K562 (cell line): ENCODE data around the gene RREB1.

Experiments
- RB1 ChIP-seq: fragments of 450-650 bp; IDR thresholded peaks from 2 replicates; pipeline ENCODE4 v1.6.1; 2017; ENCODE audit warnings: low read depth, mild to moderate bottlenecking
- RFX1 ChIP-seq: fragments of 450-650 bp; IDR thresholded peaks from 2 replicates; pipeline ENCODE4 v1.6.1; 2016; ENCODE audit warnings: mild to moderate bottlenecking, moderate library complexity
- SNRNP70 ChIP-seq: fragments of 200-400 bp; formaldehyde crosslinking; optimal IDR thresholded peaks from 2 replicates; pipeline ENCODE3; 2017; ENCODE audit warnings: low read depth, low read length
- ZNF311 ChIP-seq: fragments of 250-450 bp; sonication (Bioruptor Pico); IDR thresholded peaks from 2 replicates; pipeline ENCODE4 v1.4.0; 2020; ENCODE audit warnings: mild to moderate bottlenecking, moderate library complexity
- ZNF384 ChIP-seq: IDR thresholded peaks from 2 replicates; pipeline ENCODE4 v1.6.1; 2012; ENCODE audit warnings: low read depth, low read length, improper control_type of control experiment
- TF ChIP-seq, protein P1 (sequence below), 3 experiments: IDR thresholded peaks in 2 of 3; conservative IDR thresholded peaks in 1 of 3; 2 replicates each; pipeline ENCODE4 v1.5.1; 2011 to 2012; ENCODE audit warnings: low read length in 3 of 3, mild to moderate bottlenecking in 3 of 3, control low read depth in 2 of 3, improper control_type of control experiment in 1 of 3, inconsistent platforms in 1 of 3, low read depth in 1 of 3, mixed read lengths in 1 of 3, moderate library complexity in 1 of 3; ENCODE audit not compliant: insufficient read depth in 2 of 3
- TF ChIP-seq, protein P2 (sequence below): fragments of 450-650 bp; IDR thresholded peaks from 2 replicates; pipeline ENCODE4 v1.6.1; 2016
- TF ChIP-seq, protein P3 (sequence below): sonication (generic); formaldehyde crosslinking; IDR thresholded peaks from 2 replicates; pipeline ENCODE4 v1.8.0; 2022; ENCODE audit warnings: mild to moderate bottlenecking, low read depth, missing genetic modification reagents
- TF ChIP-seq, protein P4 (sequence below): fragments of 450-650 bp; conservative IDR thresholded peaks from 2 replicates; pipeline ENCODE4 v1.6.1; 2016; ENCODE audit warnings: missing genetic modification characterization, low read depth, mild to moderate bottlenecking, missing compliant biosample characterization, moderate library complexity
- TF ChIP-seq, protein P5 (sequence below): sonication (generic); formaldehyde crosslinking; IDR thresholded peaks from 2 replicates; pipeline ENCODE4 v1.5.0; 2020; ENCODE audit warnings: missing genetic modification reagents

DNA sequence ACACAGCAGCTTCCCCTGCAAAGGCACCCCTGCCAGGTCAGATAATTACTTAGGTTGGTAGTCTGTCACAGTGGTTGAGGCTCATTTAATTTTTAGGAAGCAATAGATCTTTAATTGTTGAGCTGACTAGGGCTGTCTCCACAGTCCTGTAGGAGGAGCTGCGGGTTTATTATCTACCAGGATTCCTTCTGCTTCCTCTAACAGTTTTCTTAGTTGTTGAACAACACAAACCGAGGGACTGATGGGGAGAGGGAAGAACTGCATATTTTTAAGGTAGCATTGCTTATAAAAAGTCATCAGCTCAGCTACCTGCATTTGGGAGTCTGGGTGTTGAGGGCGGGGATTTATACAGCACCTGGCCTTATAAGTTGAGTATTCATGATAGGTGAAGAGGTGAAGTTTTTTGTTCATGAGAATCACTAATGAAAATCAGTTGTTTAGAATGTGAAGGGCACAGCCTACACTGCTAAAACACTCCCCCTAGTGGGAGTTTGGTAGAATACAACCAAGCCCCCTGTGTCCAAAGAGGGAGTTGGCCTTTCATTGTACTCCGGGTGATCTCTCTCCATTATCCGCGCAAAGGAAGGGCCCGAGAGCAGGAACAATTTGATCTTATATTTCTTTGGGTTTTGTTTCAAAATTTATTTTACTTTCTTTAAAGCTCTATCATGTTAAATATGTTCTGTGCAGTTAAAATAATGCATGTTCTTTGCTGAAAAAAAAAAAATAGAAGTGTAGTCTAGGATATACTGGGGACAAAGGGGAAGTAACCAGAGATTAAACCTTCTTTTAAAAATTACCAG, 135.6 kb downstream of the RREB1 start:
- TF ChIP-seq, protein P1, sequence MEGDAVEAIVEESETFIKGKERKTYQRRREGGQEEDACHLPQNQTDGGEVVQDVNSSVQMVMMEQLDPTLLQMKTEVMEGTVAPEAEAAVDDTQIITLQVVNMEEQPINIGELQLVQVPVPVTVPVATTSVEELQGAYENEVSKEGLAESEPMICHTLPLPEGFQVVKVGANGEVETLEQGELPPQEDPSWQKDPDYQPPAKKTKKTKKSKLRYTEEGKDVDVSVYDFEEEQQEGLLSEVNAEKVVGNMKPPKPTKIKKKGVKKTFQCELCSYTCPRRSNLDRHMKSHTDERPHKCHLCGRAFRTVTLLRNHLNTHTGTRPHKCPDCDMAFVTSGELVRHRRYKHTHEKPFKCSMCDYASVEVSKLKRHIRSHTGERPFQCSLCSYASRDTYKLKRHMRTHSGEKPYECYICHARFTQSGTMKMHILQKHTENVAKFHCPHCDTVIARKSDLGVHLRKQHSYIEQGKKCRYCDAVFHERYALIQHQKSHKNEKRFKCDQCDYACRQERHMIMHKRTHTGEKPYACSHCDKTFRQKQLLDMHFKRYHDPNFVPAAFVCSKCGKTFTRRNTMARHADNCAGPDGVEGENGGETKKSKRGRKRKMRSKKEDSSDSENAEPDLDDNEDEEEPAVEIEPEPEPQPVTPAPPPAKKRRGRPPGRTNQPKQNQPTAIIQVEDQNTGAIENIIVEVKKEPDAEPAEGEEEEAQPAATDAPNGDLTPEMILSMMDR (IDR thresholded peaks at IDR 0.05 in 2 of 3, conservative IDR thresholded peaks at IDR 0.05 in 1 of 3; ENCODE audit: insufficient read depth in 2 of 3, low read depth in 1 of 3, low read length in 3 of 3), result peak; percentile 91 to 94 (median 93)
- TF ChIP-seq RFX1, result no peak
- TF ChIP-seq SNRNP70, result no peak
- peak; percentile 42; the same call in 1 of the 2 replicates for TF ChIP-seq RB1
- no peak for TF ChIP-seq ZNF311 (CRISPR knock-in tag)
- TF ChIP-seq, protein P2, sequence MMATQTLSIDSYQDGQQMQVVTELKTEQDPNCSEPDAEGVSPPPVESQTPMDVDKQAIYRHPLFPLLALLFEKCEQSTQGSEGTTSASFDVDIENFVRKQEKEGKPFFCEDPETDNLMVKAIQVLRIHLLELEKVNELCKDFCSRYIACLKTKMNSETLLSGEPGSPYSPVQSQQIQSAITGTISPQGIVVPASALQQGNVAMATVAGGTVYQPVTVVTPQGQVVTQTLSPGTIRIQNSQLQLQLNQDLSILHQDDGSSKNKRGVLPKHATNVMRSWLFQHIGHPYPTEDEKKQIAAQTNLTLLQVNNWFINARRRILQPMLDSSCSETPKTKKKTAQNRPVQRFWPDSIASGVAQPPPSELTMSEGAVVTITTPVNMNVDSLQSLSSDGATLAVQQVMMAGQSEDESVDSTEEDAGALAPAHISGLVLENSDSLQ, result no peak
- no peak for TF ChIP-seq ZNF384
- TF ChIP-seq, protein P3, sequence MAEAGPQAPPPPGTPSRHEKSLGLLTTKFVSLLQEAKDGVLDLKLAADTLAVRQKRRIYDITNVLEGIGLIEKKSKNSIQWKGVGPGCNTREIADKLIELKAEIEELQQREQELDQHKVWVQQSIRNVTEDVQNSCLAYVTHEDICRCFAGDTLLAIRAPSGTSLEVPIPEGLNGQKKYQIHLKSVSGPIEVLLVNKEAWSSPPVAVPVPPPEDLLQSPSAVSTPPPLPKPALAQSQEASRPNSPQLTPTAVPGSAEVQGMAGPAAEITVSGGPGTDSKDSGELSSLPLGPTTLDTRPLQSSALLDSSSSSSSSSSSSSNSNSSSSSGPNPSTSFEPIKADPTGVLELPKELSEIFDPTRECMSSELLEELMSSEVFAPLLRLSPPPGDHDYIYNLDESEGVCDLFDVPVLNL (CRISPR knock-in tag), result no peak
- TF ChIP-seq, protein P4, sequence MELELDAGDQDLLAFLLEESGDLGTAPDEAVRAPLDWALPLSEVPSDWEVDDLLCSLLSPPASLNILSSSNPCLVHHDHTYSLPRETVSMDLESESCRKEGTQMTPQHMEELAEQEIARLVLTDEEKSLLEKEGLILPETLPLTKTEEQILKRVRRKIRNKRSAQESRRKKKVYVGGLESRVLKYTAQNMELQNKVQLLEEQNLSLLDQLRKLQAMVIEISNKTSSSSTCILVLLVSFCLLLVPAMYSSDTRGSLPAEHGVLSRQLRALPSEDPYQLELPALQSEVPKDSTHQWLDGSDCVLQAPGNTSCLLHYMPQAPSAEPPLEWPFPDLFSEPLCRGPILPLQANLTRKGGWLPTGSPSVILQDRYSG (tag), result no peak
- TF ChIP-seq, protein P5, sequence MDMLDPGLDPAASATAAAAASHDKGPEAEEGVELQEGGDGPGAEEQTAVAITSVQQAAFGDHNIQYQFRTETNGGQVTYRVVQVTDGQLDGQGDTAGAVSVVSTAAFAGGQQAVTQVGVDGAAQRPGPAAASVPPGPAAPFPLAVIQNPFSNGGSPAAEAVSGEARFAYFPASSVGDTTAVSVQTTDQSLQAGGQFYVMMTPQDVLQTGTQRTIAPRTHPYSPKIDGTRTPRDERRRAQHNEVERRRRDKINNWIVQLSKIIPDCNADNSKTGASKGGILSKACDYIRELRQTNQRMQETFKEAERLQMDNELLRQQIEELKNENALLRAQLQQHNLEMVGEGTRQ (CRISPR knock-in tag), result no peak
